ENCODE data around the gene EFS.
A peak's percentile ranks its signal among the peaks of the same experiment; 100 is the strongest.

EFS gene

GRCh38 chr14:23365036-23365731, at the start of gene EFS:
Gene EFS (minus strand): TSS chr14:23365172. CDS start chr14:23365025, 147 bp downstream.
- H3K27me3 Mint-ChIP-seq = peaks cover 50% of the 10 kb centered on the region
- H3K4me3 Mint-ChIP-seq = peak within 1 kb of the TSS; percentile 32 to 42
- no peaks in the 10 kb centered on the region for H3K9me3 Mint-ChIP-seq
- ATAC-seq = peak; percentile 11
- peaks cover 6% of the 10 kb centered on the region for H3K4me1 Mint-ChIP-seq
- no peak for DNase-seq
- no peak within 1 kb of the TSS for H3K27ac Mint-ChIP-seq

- H3K27ac Mint-ChIP-seq = peak overlapping the region in 1 of 2 donors; percentile 45
- no peak for ATAC-seq
- no peak for DNase-seq
- no peak overlapping the region for H3K4me3 Mint-ChIP-seq
- peaks cover 5% of the 10 kb centered on the region for H3K27me3 Mint-ChIP-seq
- H3K9me3 Mint-ChIP-seq = no peaks in the 10 kb centered on the region
- no peaks in the 10 kb centered on the region for H3K4me1 Mint-ChIP-seq
Measured at GRCh38 chr14:23414254-23414653, 49.3 kb upstream of the EFS start.

GRCh38 chr14:23413681-23414080, 48.7 kb upstream of the EFS start:
- no peak for ATAC-seq

GRCh38 chr14:23411563-23412525, 46.9 kb upstream of the EFS start:
- ATAC-seq (no peak), DNase-seq (no peak)
- Mint-ChIP-seq H3K27me3 (no peaks in the 10 kb centered on the region), H3K9me3 (no peaks in the 10 kb centered on the region), H3K27ac (peak overlapping the region; percentile 23 to 74), H3K4me1 (no peaks in the 10 kb centered on the region), H3K4me3 (no peak overlapping the region)

More at GRCh38 chr14:23413681-23414080, 48.7 kb upstream of the EFS start:
- Mint-ChIP-seq H3K9me3 (no peaks in the 10 kb centered on the region), H3K4me1 (no peaks in the 10 kb centered on the region), H3K4me3 (no peak overlapping the region), H3K27ac (peak overlapping the region in 1 of 2 donors; percentile 49), H3K27me3 (no peaks in the 10 kb centered on the region)
- DNase-seq = no peak

GRCh38 chr14:23409966-23410635, 45.1 kb upstream of the EFS start:
- Mint-ChIP-seq H3K4me3 (no peak overlapping the region), H3K9me3 (no peaks in the 10 kb centered on the region), H3K27ac (peak overlapping the region in 1 of 2 donors; percentile 40), H3K4me1 (no peaks in the 10 kb centered on the region), H3K27me3 (no peaks in the 10 kb centered on the region)
- DNase-seq (no peak), ATAC-seq (no peak)

GRCh38 chr14:23409475-23409874, 44.5 kb upstream of the EFS start:
- H3K27me3 Mint-ChIP-seq = no peaks in the 10 kb centered on the region
- DNase-seq (no peak), ATAC-seq (peak; percentile 57)
- H3K4me1 Mint-ChIP-seq = no peaks in the 10 kb centered on the region
- H3K9me3 Mint-ChIP-seq = no peaks in the 10 kb centered on the region
- no peak overlapping the region for H3K4me3 Mint-ChIP-seq
- no peak overlapping the region for H3K27ac Mint-ChIP-seq

- H3K9me3 Mint-ChIP-seq = no peaks in the 10 kb centered on the region
- peaks cover 5% of the 10 kb centered on the region for H3K27me3 Mint-ChIP-seq
- no peaks in the 10 kb centered on the region for H3K4me1 Mint-ChIP-seq
- ATAC-seq = no peak
- H3K4me3 Mint-ChIP-seq = no peak overlapping the region
- H3K27ac Mint-ChIP-seq = no peak overlapping the region
- DNase-seq = no peak
Measured at GRCh38 chr14:23408307-23408630, 43.3 kb upstream of the EFS start.

GRCh38 chr14:23407516-23408306, 42.7 kb upstream of the EFS start, which contains the start of gene MYH6:
Gene MYH6 (minus strand): TSS chr14:23408273. CDS start chr14:23407223, 1,050 bp downstream.
- ATAC-seq = no peak
- H3K27me3 Mint-ChIP-seq = peaks cover 10% of the 10 kb centered on the region
- H3K27ac Mint-ChIP-seq = peak within 1 kb of the TSS in 1 of 2 donors; percentile 20

GRCh38 chr14:23406725-23407355, 41.9 kb upstream of the EFS start:
- H3K27me3 Mint-ChIP-seq = peaks cover 14% of the 10 kb centered on the region
- H3K4me3 Mint-ChIP-seq = no peak overlapping the region
- no peak for ATAC-seq
- no peak for DNase-seq
- H3K27ac Mint-ChIP-seq = peak overlapping the region in 1 of 2 donors; percentile 87
- no peaks in the 10 kb centered on the region for H3K4me1 Mint-ChIP-seq
- no peaks in the 10 kb centered on the region for H3K9me3 Mint-ChIP-seq

More at GRCh38 chr14:23407516-23408306, 42.7 kb upstream of the EFS start, which contains the start of gene MYH6:
- no peak for DNase-seq
- H3K4me3 Mint-ChIP-seq = no peak within 1 kb of the TSS
- no peaks in the 10 kb centered on the region for H3K4me1 Mint-ChIP-seq
- no peaks in the 10 kb centered on the region for H3K9me3 Mint-ChIP-seq

- no peak for ATAC-seq
- no peaks in the 10 kb centered on the region for H3K9me3 Mint-ChIP-seq
- H3K4me3 Mint-ChIP-seq = no peak overlapping the region
- no peak for DNase-seq
- peak overlapping the region in 1 of 2 donors; percentile 27 for H3K27ac Mint-ChIP-seq
- peaks cover 14% of the 10 kb centered on the region for H3K27me3 Mint-ChIP-seq
- H3K4me1 Mint-ChIP-seq = no peaks in the 10 kb centered on the region
Measured at GRCh38 chr14:23406244-23406643, 41.3 kb upstream of the EFS start.

GRCh38 chr14:23405516-23406025, 40.6 kb upstream of the EFS start:
- DNase-seq (no peak), ATAC-seq (no peak)
- Mint-ChIP-seq H3K9me3 (no peaks in the 10 kb centered on the region), H3K27me3 (peaks cover 14% of the 10 kb centered on the region), H3K4me1 (no peaks in the 10 kb centered on the region), H3K27ac (no peak overlapping the region), H3K4me3 (no peak overlapping the region)

GRCh38 chr14:23405096-23405495, 40.1 kb upstream of the EFS start:
- Mint-ChIP-seq H3K27ac (no peak overlapping the region), H3K9me3 (no peaks in the 10 kb centered on the region), H3K4me3 (no peak overlapping the region), H3K27me3 (peaks cover 14% of the 10 kb centered on the region), H3K4me1 (no peaks in the 10 kb centered on the region)
- no peak for ATAC-seq
- DNase-seq = no peak

GRCh38 chr14:23404331-23404900, 39.4 kb upstream of the EFS start:
- Mint-ChIP-seq H3K27ac (no peak overlapping the region), H3K4me1 (no peaks in the 10 kb centered on the region), H3K27me3 (peaks cover 14% of the 10 kb centered on the region), H3K9me3 (no peaks in the 10 kb centered on the region), H3K4me3 (no peak overlapping the region)
- DNase-seq (no peak), ATAC-seq (no peak)

GRCh38 chr14:23403908-23404307, 38.9 kb upstream of the EFS start:
- no peak overlapping the region for H3K27ac Mint-ChIP-seq
- peaks cover 14% of the 10 kb centered on the region for H3K27me3 Mint-ChIP-seq
- ATAC-seq = no peak

More at GRCh38 chr14:23403908-23404307, 38.9 kb upstream of the EFS start:
- Mint-ChIP-seq H3K9me3 (no peaks in the 10 kb centered on the region), H3K4me3 (no peak overlapping the region), H3K4me1 (no peaks in the 10 kb centered on the region)
- no peak for DNase-seq

Measured in stimulated activated naive CD8-positive, alpha-beta T cell treated with anti-CD3 and anti-CD28 coated beads, Interleukin-15, amount 100 ng/mL, for 72 hours (primary cell).